Right cardiac atrium (tissue), 5 donors: ENCODE results near the gene SPATA1. TPM values are rescaled to one million over a fixed set of nuclear protein-coding genes. Genes with fewer than 3 reads are reported as not detected.

Source experiments
- ATAC-seq, 2 donors: fragments of 200-7000 bp; cut with Tn5 transposase; one replicate each; pipeline versions ENCODE4 v1.8.0 to v1.9.1; 2020; ENCODE audit warnings: moderate library complexity in 2 of 2, mild to moderate bottlenecking in 1 of 2
- DNase-seq, 3 donors: peaks; one replicate each; pipeline ENCODE4 v3.0.0-alpha.2; 2020
- H3K27ac ChIP-seq: one replicate; pipeline ENCODE4 v1.5.1; 2013; ENCODE audit warnings: mild to moderate bottlenecking, low read length, control low read depth, moderate library complexity
- H3K27me3 ChIP-seq: one replicate; pipeline ENCODE4 v1.6.1; 2013; ENCODE audit not compliant: control insufficient read depth, insufficient read depth
- H3K4me1 ChIP-seq: one replicate; pipeline ENCODE4 v1.6.1; 2013; ENCODE audit warnings: low read length; ENCODE audit not compliant: control insufficient read depth, insufficient read depth
- H3K4me3 ChIP-seq: one replicate; pipeline ENCODE4 v1.5.1; 2013; ENCODE audit warnings: low read length, control low read depth
- H3K9me3 ChIP-seq: one replicate; pipeline ENCODE4 v1.6.1; 2013; ENCODE audit warnings: low read length; ENCODE audit not compliant: control insufficient read depth
- WGBS: extraction: QIAGEN DNeasy Blood & Tissue Kit; methylation state at CpG from one replicate; pipeline ENCODE4 v1.1.7; 2013; 5-methylcytosine and 5-hydroxymethylcytosine counted together
- intact Hi-C, 4 donors: fragments of 100-400 bp; cut with DNase I; formaldehyde crosslinking; loops; one replicate each; pipeline versions ENCODE4 v1.11.0 to v1.14.0; 2022 to 2023
- polyA plus RNA-seq: library from polyadenylated mRNA; stranded (reverse); fragments of 200-250 nt; gene quantifications from one replicate; pipeline ENCODE4 v1.2.3, GENCODE V29; 2013
- total RNA-seq, 4 donors: library from RNA; stranded (reverse); fragmentation: NEBNext Ultra II Directional; extraction: Animal tissue kit (Norgen Biotek cat#: 25700); gene quantifications; one replicate each; pipeline ENCODE4 v1.2.1, GENCODE V29; 2021
- donor health status: healthy with polysubstance abuse.
- donor health status: DM: no; HTN: yes; CAD: no.
- donor health status: DM: no; HTN: no; CAD: no.
- donor health status: DM: no; HTN: yes; CAD: no; lungs with severe emphysema.
- donor health status: DM: yes; HTN: yes; CAD: no.

Gene SPATA1
- total and polyA plus RNA-seq, 5 donors: 0.57 to 2.5 (median 1.4) TPM

DNA sequence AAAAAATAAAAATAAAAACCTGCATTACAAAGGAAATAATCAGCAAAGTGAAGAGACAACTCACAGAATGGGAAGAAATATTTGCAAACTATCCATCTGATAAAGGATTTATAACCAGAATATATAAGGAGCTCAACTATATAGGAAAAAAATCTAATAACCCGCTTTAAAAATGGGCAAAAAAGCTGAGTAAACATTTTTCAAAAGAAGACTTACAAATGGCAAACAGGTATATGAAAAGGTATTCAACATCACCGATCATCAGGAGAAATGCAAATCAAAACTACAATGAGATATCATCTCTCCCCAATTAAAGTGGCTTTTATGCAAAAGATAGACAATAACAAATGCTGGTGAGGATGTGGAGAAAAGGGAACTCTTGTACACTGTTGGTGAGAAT, 4.0 kb downstream of the SPATA1 start:
- WGBS: 49% methylated on average over 2 of the region's 2 CpGs
- H3K27me3 ChIP-seq: no peaks in the 10 kb centered on the region
- ATAC-seq (no peak), DNase-seq (no peak)
- intact Hi-C loops: no loop called here
- H3K27ac ChIP-seq: no peak overlapping the region
- H3K9me3 ChIP-seq: no peaks in the 10 kb centered on the region
- H3K4me1 ChIP-seq: no peaks in the 10 kb centered on the region
- H3K4me3 ChIP-seq: no peak overlapping the region

DNA sequence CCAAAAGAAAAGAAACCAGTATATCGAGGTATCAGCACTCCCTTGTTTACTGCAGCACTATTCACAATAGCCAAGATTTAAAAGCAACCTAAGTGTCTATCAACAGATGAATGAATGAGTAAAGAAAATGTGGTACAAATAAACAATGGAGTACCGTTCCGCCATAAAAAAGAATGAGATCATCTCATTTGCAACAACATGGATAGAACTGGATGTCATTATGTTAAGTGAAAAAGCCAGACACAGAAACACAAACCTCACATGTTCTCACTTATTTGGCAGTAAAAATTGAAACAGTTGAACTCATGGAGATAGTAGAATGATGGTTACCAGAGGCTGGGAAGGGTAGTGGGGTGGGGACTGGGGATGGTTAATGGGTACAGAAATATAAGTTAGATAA, 4.5 kb downstream of the SPATA1 start:
- WGBS: 91% methylated on average over 3 of the region's 3 CpGs
- H3K27ac ChIP-seq: no peak overlapping the region
- no peaks in the 10 kb centered on the region for H3K27me3 ChIP-seq
- no peak overlapping the region for H3K4me3 ChIP-seq
- intact Hi-C loops: no loop called here
- H3K4me1 ChIP-seq: no peaks in the 10 kb centered on the region
- no peak for DNase-seq
- ATAC-seq: no peak
- no peaks in the 10 kb centered on the region for H3K9me3 ChIP-seq

DNA sequence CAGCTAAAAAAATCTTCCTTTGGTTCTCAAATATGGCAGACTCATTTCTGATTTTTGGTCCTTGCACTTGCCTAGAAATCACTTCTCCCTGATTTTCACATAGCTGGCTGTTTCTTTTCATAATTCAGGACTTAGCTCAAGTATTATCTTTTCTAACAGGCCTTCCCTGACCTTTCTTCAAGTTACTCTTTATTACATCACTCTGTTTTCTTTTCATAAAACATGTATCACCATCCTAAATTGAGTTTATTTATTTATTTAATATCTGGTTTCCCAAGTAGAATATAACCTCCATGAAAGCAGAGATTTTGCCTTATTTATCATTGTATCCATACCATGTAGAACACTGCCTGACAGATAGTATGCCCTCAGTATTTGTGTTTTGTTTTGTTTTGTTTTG, 18.4 kb downstream of the SPATA1 start:
- Histone ChIP-seq H3K4me3 (no peak overlapping the region), H3K4me1 (no peaks in the 10 kb centered on the region), H3K9me3 (no peaks in the 10 kb centered on the region), H3K27me3 (no peaks in the 10 kb centered on the region), H3K27ac (no peak overlapping the region)
- intact Hi-C loops: no loop called here
- no peak for DNase-seq
- no peak for ATAC-seq

DNA sequence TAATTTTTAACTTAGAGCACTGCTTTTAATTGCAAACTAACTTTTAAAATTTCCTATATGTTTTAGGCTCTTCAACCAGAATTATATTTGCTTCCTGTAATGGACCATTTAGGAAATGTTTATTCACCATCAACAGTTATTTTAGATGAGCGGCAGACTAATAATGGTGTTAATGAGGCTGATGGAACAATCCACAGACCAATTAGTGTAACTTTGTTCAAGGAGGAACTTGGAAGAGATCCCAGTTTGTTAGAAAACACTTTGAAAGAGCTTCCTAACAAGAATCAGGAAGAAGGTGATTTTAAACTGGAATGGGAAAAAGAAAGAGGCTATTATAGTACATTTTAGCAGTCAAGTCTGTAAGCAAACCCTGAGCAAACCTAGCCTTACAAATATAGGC, 19.6 kb downstream of the SPATA1 start:
- H3K4me1 ChIP-seq: no peaks in the 10 kb centered on the region
- intact Hi-C loops: no loop called here
- ATAC-seq (no peak), DNase-seq (no peak)
- H3K27ac ChIP-seq: no peak overlapping the region
- no peak overlapping the region for H3K4me3 ChIP-seq
- H3K27me3 ChIP-seq: no peaks in the 10 kb centered on the region
- no peaks in the 10 kb centered on the region for H3K9me3 ChIP-seq
- 84% methylated on average over 1 of the region's 1 CpG for WGBS

DNA sequence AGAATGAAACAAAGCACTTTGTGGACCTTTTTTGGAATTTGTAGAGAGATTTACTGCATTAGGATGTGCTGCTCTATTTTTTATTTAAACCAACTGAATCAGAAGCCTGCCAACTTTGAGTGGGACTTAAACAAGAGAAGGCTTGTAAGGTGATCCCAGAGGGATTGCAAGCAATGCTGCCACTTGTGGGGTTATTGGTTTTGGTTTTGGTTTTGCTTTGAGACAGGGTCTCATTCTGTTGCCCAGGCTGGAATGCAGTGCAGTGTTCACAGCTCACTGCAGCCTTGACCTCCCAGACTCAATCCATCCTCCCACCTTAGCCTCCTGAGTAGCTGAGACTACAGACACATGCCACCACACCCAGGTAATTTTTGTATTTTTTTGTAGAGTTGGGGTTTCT, 32.4 kb downstream of the SPATA1 start:
- H3K4me1 ChIP-seq: no peaks in the 10 kb centered on the region
- no peaks in the 10 kb centered on the region for H3K27me3 ChIP-seq
- no peak overlapping the region for H3K27ac ChIP-seq
- DNase-seq (no peak), ATAC-seq (no peak)
- intact Hi-C loops: no loop called here
- H3K9me3 ChIP-seq: no peaks in the 10 kb centered on the region
- H3K4me3 ChIP-seq: no peak overlapping the region

DNA sequence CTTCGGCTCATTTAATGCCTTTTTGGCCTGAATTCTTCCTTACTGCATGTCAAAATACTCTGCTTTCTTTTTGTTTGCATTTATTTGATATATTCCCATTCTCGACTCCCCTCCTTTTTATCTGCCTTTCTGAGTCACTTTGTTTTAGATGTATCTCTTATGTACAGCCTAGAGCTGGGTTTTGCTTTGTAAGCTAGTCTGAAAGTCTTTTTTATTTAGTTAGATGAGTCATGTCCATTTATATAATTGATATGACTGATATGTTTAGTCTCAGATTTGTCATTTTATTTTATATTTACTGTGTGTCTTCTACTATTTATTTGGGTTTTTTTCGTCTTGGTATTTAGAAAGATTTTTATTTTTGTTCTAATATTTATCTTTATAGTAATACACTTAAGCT, 33.8 kb downstream of the SPATA1 start:
- Histone ChIP-seq H3K27me3 (no peaks in the 10 kb centered on the region), H3K27ac (no peak overlapping the region), H3K9me3 (no peaks in the 10 kb centered on the region), H3K4me1 (no peaks in the 10 kb centered on the region), H3K4me3 (no peak overlapping the region)
- 90% methylated on average over 3 of the region's 3 CpGs for WGBS
- ATAC-seq (no peak), DNase-seq (no peak)
- intact Hi-C loops: no loop called here

DNA sequence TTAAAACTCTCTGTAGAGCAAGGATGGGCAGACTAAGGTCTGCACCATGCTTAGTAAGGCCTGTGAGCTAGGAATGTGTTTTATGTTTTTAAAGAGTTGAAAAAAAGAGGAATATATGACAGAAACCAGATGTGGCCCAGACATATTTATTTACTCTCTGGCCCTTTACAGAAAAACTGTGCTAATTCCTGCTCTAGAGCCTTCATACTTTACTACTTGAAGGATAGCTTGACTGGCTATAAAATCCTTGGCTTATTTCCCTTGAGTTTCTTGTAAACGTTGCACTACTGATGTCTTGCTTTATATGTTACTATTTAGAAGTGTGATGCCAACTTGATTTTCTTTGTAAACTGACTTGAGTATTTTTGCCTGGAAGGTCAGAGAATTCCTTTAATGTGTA, 34.6 kb downstream of the SPATA1 start:
- no peak for ATAC-seq
- H3K4me3 ChIP-seq: no peak overlapping the region
- no peak for DNase-seq
- H3K27ac ChIP-seq: no peak overlapping the region
- WGBS: 54% methylated on average over 1 of the region's 1 CpG
- no peaks in the 10 kb centered on the region for H3K9me3 ChIP-seq
- intact Hi-C loops: no loop called here
- H3K4me1 ChIP-seq: no peaks in the 10 kb centered on the region
- no peaks in the 10 kb centered on the region for H3K27me3 ChIP-seq

DNA sequence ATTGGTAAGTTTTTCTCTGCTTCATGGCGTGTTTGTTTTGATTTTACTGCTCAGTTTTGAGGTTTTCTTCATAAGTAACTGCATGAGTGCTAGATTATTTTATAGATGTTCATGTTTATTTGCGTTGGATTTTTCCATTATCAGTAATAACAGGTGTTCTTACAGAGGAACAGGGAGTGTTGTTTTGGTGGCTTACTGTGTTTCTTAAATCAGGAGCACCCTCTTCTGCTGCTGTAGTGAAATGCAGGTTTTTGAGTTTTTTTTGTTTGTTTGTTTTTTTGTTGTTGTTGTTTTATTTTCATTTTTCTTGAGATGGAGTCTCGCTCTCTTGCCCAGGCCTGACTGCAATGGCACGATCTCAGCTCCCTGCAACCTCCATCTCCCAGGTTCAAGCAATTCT, 35.5 kb downstream of the SPATA1 start:
- intact Hi-C loops: no loop called here
- 91% methylated on average over 4 of the region's 4 CpGs for WGBS
- Histone ChIP-seq H3K4me3 (no peak overlapping the region), H3K4me1 (no peaks in the 10 kb centered on the region), H3K27ac (no peak overlapping the region), H3K27me3 (no peaks in the 10 kb centered on the region), H3K9me3 (no peaks in the 10 kb centered on the region)
- no peak for ATAC-seq
- no peak for DNase-seq

DNA sequence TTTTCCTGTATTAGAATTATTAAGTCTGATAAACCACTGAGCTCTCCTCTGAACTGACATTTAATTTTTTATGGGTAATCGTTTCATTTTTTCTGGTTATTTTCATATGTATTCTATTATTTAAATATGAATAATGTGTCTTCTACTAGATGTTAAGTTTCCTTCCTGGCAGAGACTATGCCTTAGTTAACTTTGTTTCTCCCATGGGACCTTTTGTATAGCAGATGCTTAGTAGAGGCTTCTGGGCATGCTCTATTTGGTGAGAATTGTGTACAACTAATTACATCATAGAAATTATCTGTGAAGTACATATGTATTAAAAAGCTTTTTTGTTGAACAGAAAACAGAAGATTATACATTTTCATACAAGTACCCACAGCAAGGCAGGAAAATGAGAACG, 44.6 kb downstream of the SPATA1 start:
- ATAC-seq (no peak), DNase-seq (no peak)
- Histone ChIP-seq H3K4me3 (no peak overlapping the region), H3K27ac (no peak overlapping the region), H3K27me3 (no peaks in the 10 kb centered on the region), H3K9me3 (no peaks in the 10 kb centered on the region), H3K4me1 (no peaks in the 10 kb centered on the region)
- 51% methylated on average over 2 of the region's 2 CpGs for WGBS
- intact Hi-C loops: no loop called here

DNA sequence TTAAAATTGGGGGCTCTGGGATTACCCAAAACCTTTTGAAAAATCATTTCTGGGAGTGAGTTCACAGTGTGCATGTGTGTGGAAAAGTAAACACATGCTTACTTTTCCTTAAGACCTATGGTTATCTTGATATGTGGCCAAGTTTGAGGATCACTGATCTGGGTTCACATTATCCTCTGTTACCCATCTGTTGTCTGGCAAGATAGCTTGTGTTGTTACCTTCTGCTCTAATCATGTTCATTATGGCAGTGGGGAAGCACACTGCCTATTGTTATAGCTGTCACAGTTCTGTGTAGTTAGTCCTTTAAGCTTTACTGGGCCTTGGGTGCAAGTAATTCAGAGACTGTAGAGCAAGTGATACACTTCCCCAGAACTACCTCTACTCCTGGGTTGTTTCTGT, 63.0 kb downstream of the SPATA1 start:
- DNase-seq: no peak
- Histone ChIP-seq H3K4me3 (no peak overlapping the region), H3K9me3 (no peaks in the 10 kb centered on the region), H3K4me1 (peaks cover 2% of the 10 kb centered on the region), H3K27me3 (no peaks in the 10 kb centered on the region), H3K27ac (no peak overlapping the region)
- intact Hi-C loops: no loop called here
- ATAC-seq: no peak

DNA sequence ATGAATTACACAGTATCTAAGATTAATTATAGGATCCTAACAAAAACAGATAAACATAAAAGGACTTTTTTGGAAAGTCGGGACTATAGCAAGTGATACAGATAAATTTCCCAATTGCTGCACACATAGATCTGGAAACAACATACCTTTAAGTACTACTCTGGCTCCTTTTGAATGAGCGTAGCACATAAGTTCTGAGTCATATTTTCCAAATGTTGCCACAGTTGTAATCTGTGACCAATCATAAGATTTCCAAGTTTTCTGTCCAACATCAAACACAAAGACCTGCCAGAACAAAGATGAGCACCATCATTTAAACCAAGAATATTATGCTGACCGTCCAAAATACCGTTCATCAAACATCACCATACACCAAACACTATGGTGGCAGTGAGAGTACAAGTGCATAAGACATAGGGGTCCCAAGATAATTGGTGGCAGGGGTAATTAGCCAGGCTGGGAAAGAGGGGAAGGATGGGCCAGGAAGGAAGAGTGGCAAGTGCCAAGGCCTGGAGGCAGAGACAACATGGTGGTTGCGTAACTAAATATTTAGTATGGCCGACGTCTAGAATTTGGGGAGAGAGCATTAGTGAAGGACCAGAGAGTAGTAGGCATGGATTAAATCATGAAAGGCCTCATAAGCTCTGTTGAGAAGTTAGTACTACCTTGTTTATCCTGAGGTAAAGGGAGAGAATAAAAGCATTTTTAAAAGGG, 64.4 kb downstream of the SPATA1 start:
- no peak for DNase-seq
- no peak for ATAC-seq

DNA sequence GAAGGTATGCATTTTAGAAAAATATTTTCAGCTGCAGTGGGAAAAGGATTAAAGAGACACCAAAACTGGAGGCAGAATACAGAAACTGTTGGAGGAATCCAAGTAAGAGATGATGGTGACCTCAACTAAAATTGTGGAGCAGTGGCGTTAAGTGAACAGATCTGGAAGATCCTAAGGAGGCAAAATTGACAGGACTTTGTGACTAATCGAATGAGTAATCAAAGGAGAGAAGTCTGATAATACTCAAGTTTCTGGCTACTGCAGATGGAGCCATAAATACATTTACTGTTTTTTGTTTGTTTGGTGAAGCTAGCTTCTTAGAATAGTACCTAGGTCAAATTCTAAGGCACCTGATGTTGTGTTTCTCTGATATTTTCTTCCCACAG, 65.0 kb downstream of the SPATA1 start:
- ATAC-seq (no peak), DNase-seq (no peak)
- no peak overlapping the region for H3K4me3 ChIP-seq
- H3K27me3 ChIP-seq: no peaks in the 10 kb centered on the region
- peaks cover 2% of the 10 kb centered on the region for H3K4me1 ChIP-seq
- no peaks in the 10 kb centered on the region for H3K9me3 ChIP-seq
- no peak overlapping the region for H3K27ac ChIP-seq
- WGBS: 97% methylated on average over 2 of the region's 2 CpGs
- intact Hi-C loops: loop anchor here in 1 of 4 donors (5.0 kb wide), 1 partner anchor 51 kb away; no protein-coding TSS in a partner anchor

More for the DNA sequence above, 64.4 kb downstream of the SPATA1 start:
- Histone ChIP-seq H3K27me3 (no peaks in the 10 kb centered on the region), H3K9me3 (no peaks in the 10 kb centered on the region), H3K4me3 (no peak overlapping the region), H3K4me1 (peaks cover 2% of the 10 kb centered on the region), H3K27ac (no peak overlapping the region)
- intact Hi-C loops: loop anchor here in 1 of 4 donors (5.0 kb wide), 1 partner anchor 52 kb away; no protein-coding TSS in a partner anchor
- WGBS: 92% methylated on average over 7 of the region's 7 CpGs
